Panc1 (cell line): ENCODE results near the gene NFATC1. TPM values are rescaled to one million over a fixed set of nuclear protein-coding genes. Genes with fewer than 3 reads are reported as not detected.
A peak's percentile ranks its signal among the peaks of the same experiment; 100 is the strongest.

Experiments
- ATAC-seq: fragments of 200-7000 bp; cut with Tn5 transposase; 2 replicates; pipeline ENCODE4 v1.9.1; 2020; ENCODE audit warnings: mild to moderate bottlenecking, moderate library complexity
- BruUV-seq: library from RNA; stranded (reverse); fragments of 400-500 nt; replicated peaks from 2 replicates; lab custom pipeline; 2021; lab: Mats Ljungman, UMichigan
- CTCF ChIA-PET: fragments of 300-600 bp; sonication (Branson Sonifier 250); formaldehyde crosslinking; loops from one replicate; lab custom pipeline; 2022; ENCODE audit warnings: antibody characterized with exemption; lab: Charles Lee
- POLR2A ChIA-PET: fragments of 300-600 bp; sonication (Branson Sonifier 250); formaldehyde crosslinking; loops from one replicate; lab custom pipeline; 2022; ENCODE audit warnings: antibody characterized with exemption; lab: Charles Lee
- DNase-seq: peaks from one replicate; pipeline ENCODE4 v3.0.0-alpha.2; 2010; ENCODE audit warnings: low read depth, low spot score
- H3K27ac ChIP-seq: 2 replicates; pipeline ENCODE4 v1.5.1; 2011; ENCODE audit warnings: mild to moderate bottlenecking, low read length, inconsistent platforms
- H3K27me3 ChIP-seq: fragments of 200-500 bp; sonication (Bioruptor generic); 2 replicates; pipeline ENCODE4 v1.6.0; 2014; ENCODE audit warnings: low read length, inconsistent platforms; ENCODE audit not compliant: control insufficient read depth, insufficient read depth
- H3K36me3 ChIP-seq: fragments of 200-500 bp; sonication (Bioruptor generic); 2 replicates; pipeline ENCODE4 v1.5.1; 2014; ENCODE audit warnings: inconsistent platforms, mild to moderate bottlenecking, low read length, moderate library complexity; ENCODE audit not compliant: control insufficient read depth, insufficient read depth
- H3K4me1 ChIP-seq: 2 replicates; pipeline ENCODE4 v1.5.1; 2011; ENCODE audit warnings: inconsistent platforms, mild to moderate bottlenecking, low read length, moderate library complexity; ENCODE audit not compliant: control insufficient read depth, insufficient read depth
- H3K4me3 ChIP-seq, 2 experiments: 2 replicates each; pipeline ENCODE4 v1.5.1; 2011 to 2012; ENCODE audit warnings: low read depth in 2 of 2, low read length in 2 of 2, mild to moderate bottlenecking in 2 of 2, inconsistent platforms in 1 of 2, moderate library complexity in 1 of 2
- H3K9me3 ChIP-seq: fragments of 200-500 bp; sonication (Bioruptor generic); 2 replicates; pipeline ENCODE4 v1.5.1; 2014; ENCODE audit warnings: low read depth, mild to moderate bottlenecking, inconsistent platforms, low read length, moderate library complexity; ENCODE audit not compliant: control insufficient read depth, insufficient read depth
- POLR2AphosphoS5 ChIP-seq: IDR thresholded peaks from 2 replicates; pipeline ENCODE4 v1.6.1; 2012; ENCODE audit warnings: mild to moderate bottlenecking, low read depth, low read length, moderate library complexity
- REST ChIP-seq, 2 experiments: IDR thresholded peaks; 2 replicates each; pipeline ENCODE4 v1.6.1; 2011 to 2012; ENCODE audit warnings: low read depth in 2 of 2, control low read depth in 1 of 2, low read length in 1 of 2, mild to moderate bottlenecking in 1 of 2, moderate library complexity in 1 of 2; ENCODE audit not compliant: insufficient read depth in 1 of 2
- SIN3A ChIP-seq: IDR thresholded peaks from 2 replicates; pipeline ENCODE4 v1.6.1; 2012; ENCODE audit warnings: low read depth, mild to moderate bottlenecking, low read length, moderate library complexity, borderline replicate concordance; ENCODE audit not compliant: insufficient read depth
- TCF7L2 ChIP-seq: IDR thresholded peaks from 2 replicates; pipeline ENCODE4 v1.6.1; 2011; ENCODE audit warnings: mild to moderate bottlenecking, low read depth, low read length, inconsistent platforms
- in situ Hi-C: cut with HindIII; loops from 2 replicates; pipeline ENCODE4 v1.10.0; 2016; ENCODE audit warnings: low sequenced_read_pairs, low pct_unique_long_range_greater_than_20kb
- intact Hi-C: fragments of 100-400 bp; cut with micrococcal nuclease; formaldehyde crosslinking; loops from one replicate; pipeline ENCODE4 v1.10.0; 2022; ENCODE audit not compliant: unreplicated experiment
- total RNA-seq: library from RNA; stranded (reverse); gene quantifications from one replicate; pipeline ENCODE4 v1.2.1, GENCODE V29; 2021; ENCODE audit not compliant: unreplicated experiment
- TF ChIP-seq, protein P1 (sequence below): fragments of 450-650 bp; IDR thresholded peaks from 2 replicates; pipeline ENCODE4 v1.5.1; 2017; ENCODE audit warnings: mild to moderate bottlenecking

Gene NFATC1
- total RNA-seq, 1 experiment from 2014 or later = 30.8 TPM

DNA sequence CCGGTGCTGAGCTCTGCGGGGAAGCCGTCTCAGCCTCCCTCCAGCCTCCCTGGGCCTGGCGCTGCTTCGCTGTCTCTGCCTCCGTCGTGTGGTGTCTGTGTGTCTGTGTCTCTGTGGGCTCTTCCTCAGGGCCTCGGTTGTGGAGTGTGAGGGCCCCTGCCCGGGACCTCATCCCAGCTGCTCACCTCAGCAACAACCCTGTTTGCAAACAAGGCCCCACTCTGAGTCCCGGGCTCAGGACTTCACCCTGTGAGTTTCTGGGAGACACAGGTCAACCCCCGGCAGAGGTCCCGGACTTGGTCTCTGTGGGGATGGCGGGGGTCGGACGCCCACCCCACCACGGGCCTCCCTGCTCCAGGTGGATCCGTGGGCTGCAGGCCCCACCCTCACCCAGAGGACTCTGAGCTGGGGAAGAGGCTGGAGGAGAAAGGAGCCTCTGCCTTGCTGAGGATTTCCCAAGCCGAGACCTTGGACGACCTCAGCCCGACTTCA lies 156.5 kb downstream of the NFATC1 start:
- TF ChIP-seq, protein P1, sequence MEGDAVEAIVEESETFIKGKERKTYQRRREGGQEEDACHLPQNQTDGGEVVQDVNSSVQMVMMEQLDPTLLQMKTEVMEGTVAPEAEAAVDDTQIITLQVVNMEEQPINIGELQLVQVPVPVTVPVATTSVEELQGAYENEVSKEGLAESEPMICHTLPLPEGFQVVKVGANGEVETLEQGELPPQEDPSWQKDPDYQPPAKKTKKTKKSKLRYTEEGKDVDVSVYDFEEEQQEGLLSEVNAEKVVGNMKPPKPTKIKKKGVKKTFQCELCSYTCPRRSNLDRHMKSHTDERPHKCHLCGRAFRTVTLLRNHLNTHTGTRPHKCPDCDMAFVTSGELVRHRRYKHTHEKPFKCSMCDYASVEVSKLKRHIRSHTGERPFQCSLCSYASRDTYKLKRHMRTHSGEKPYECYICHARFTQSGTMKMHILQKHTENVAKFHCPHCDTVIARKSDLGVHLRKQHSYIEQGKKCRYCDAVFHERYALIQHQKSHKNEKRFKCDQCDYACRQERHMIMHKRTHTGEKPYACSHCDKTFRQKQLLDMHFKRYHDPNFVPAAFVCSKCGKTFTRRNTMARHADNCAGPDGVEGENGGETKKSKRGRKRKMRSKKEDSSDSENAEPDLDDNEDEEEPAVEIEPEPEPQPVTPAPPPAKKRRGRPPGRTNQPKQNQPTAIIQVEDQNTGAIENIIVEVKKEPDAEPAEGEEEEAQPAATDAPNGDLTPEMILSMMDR = no peak
- TF ChIP-seq POLR2AphosphoS5 = no peak
- no peak for TF ChIP-seq REST (IDR thresholded peaks at IDR 0.05; ENCODE audit: insufficient read depth in 1 of 2, low read depth in 2 of 2, low read length in 1 of 2)
- no peak for TF ChIP-seq TCF7L2
- TF ChIP-seq SIN3A = no peak
- ATAC-seq (peak; percentile 5; the same call in 1 of the 2 replicates), DNase-seq (no peak)
- Histone ChIP-seq H3K27me3 (peaks cover 13% of the 10 kb centered on the region), H3K9me3 (no peaks in the 10 kb centered on the region), H3K27ac (no peak overlapping the region), H3K4me1 (no peaks in the 10 kb centered on the region; the same call in 1 of the 2 replicates), H3K36me3 (no peaks in the 10 kb centered on the region), H3K4me3 (no peak overlapping the region)
- no TSS peak for BruUV-seq
- in situ Hi-C loops (no loop called here), intact Hi-C loops (no loop called here)
- ChIA-PET CTCF (no interaction called here), POLR2A (interaction anchor here (0.9 kb wide), 1 partner anchor 16 kb away, joined by 3 read pairs; no protein-coding TSS in a partner anchor)

DNA sequence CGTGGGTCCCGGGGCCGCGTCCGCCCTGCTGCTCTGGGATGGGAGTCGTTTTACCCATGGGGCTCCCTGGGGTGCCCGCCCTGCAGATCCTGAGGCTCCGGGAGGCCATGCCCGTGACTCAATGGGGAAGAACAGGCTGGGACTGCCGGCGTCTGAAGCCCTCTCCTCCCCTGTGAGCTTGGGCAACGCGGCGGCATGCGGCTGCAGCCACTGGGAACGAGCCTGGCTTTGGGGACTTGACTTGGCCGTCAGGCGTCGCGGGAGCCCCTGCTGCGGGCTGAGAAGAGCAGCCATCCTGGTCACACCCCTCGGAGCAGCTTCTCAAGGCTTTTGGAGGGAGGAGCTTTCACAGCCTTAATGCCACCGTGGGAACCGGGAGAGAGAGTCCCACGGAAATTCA lies 157.0 kb downstream of the NFATC1 start:
- CTCF ChIA-PET = no interaction called here
- DNase-seq (no peak), ATAC-seq (peak; percentile 31; the same call in 1 of the 2 replicates)
- Histone ChIP-seq H3K9me3 (no peaks in the 10 kb centered on the region), H3K4me3 (no peak overlapping the region), H3K4me1 (no peaks in the 10 kb centered on the region; the same call in 1 of the 2 replicates), H3K27me3 (peaks cover 10% of the 10 kb centered on the region), H3K36me3 (no peaks in the 10 kb centered on the region), H3K27ac (no peak overlapping the region)
- BruUV-seq = no TSS peak
- TF ChIP-seq SIN3A = no peak
- TF ChIP-seq TCF7L2 = no peak
- no peak for TF ChIP-seq REST (IDR thresholded peaks at IDR 0.05; ENCODE audit: insufficient read depth in 1 of 2, low read depth in 2 of 2, low read length in 1 of 2)
- TF ChIP-seq POLR2AphosphoS5 = no peak
- TF ChIP-seq, protein P1 = no peak
- in situ Hi-C loops (no loop called here), intact Hi-C loops (no loop called here)
- POLR2A ChIA-PET = interaction anchor here (0.9 kb wide), 1 partner anchor 15 kb away, joined by 3 read pairs; no protein-coding TSS in a partner anchor
